Natural killer cell (primary cell): ENCODE results near the gene IGFBP7. TPM values are rescaled to one million over a fixed set of nuclear protein-coding genes. Genes with fewer than 3 reads are reported as not detected.
A peak's percentile ranks its signal among the peaks of the same experiment; 100 is the strongest.

ENCODE experiments used
- ATAC-seq, 3 donors: fragments of 150-1000 bp in 2 of 3; fragments of 200-7000 bp in 1 of 3; cut with Tn5 transposase; 1 replicate in 1 of 3; 2 replicates in 2 of 3; pipeline ENCODE4 v1.10.0; 2021; ENCODE audit warnings: mild to moderate bottlenecking in 2 of 3, moderate library complexity in 2 of 3
- DNase-seq, 2 donors: peaks; one replicate each; pipeline versions ENCODE4 v3.0.0 to v3.0.0-alpha.2; 2013 to 2021; ENCODE audit warnings: mixed read lengths in 1 of 2
- H3K27ac ChIP-seq: one replicate; pipeline ENCODE4 v1.5.1; 2013; ENCODE audit warnings: mild to moderate bottlenecking, low read length
- H3K27me3 ChIP-seq: one replicate; pipeline ENCODE4 v1.6.1; 2013; ENCODE audit warnings: low read length; ENCODE audit not compliant: control insufficient read depth, insufficient read depth
- H3K36me3 ChIP-seq: one replicate; pipeline ENCODE4 v1.6.1; 2013; ENCODE audit warnings: low read length; ENCODE audit not compliant: control insufficient read depth, insufficient read depth
- H3K4me1 ChIP-seq: one replicate; pipeline ENCODE4 v1.6.1; 2013; ENCODE audit warnings: low read length; ENCODE audit not compliant: control insufficient read depth, insufficient read depth
- H3K4me3 ChIP-seq: one replicate; pipeline ENCODE4 v1.5.1; 2013; ENCODE audit warnings: low read length
- H3K9me3 ChIP-seq: one replicate; pipeline ENCODE4 v1.6.1; 2013; ENCODE audit warnings: low read length; ENCODE audit not compliant: control insufficient read depth, insufficient read depth
- H3K27ac Mint-ChIP-seq, 2 donors: one replicate each; pipeline ENCODE4 v1.8.0; 2022; ENCODE audit warnings: mild to moderate bottlenecking in 2 of 2, mixed read lengths in 2 of 2, moderate library complexity in 1 of 2
- H3K27me3 Mint-ChIP-seq, 2 donors: one replicate each; pipeline ENCODE4 v1.8.0; 2022; ENCODE audit warnings: low read depth in 2 of 2, mixed read lengths in 2 of 2
- H3K36me3 Mint-ChIP-seq: one replicate; pipeline ENCODE4 v1.8.0; 2022; ENCODE audit warnings: mixed read lengths
- H3K4me1 Mint-ChIP-seq, 2 donors: one replicate each; pipeline ENCODE4 v1.8.0; 2022; ENCODE audit warnings: mixed read lengths in 2 of 2
- H3K4me3 Mint-ChIP-seq: one replicate; pipeline ENCODE4 v1.8.0; 2022; ENCODE audit warnings: mild to moderate bottlenecking, moderate library complexity, mixed read lengths
- H3K9me3 Mint-ChIP-seq, 2 donors: one replicate each; pipeline ENCODE4 v1.8.0; 2022; ENCODE audit warnings: mixed read lengths in 2 of 2
- WGBS: methylation state at CpG from one replicate; pipeline ENCODE4 v1.1.7; 2013; ENCODE audit warnings: missing lambda C conversion rate; ENCODE audit not compliant: insufficient coverage; 5-methylcytosine and 5-hydroxymethylcytosine counted together
- intact Hi-C: fragments of 100-400 bp; cut with micrococcal nuclease; formaldehyde crosslinking; loops from one replicate; pipeline ENCODE4 v1.14.2; 2022
- total RNA-seq, 4 donors: library from RNA; stranded (reverse); fragments of 120-200 nt in 1 of 4; gene quantifications; one replicate each; pipeline versions ENCODE4 v1.2.3 to v1.2.4, GENCODE V29; 2013 to 2022
- TF ChIP-seq, protein P1 (sequence below): fragments of 200-600 bp; IDR thresholded peaks from one replicate; pipeline ENCODE4 v1.8.0; 2022; ENCODE audit warnings: antibody characterized with exemption

Gene IGFBP7
- total RNA-seq, 3 donors from 2014 or later (not counting 1 experiment from before 2014, with no cell fraction given), result 88.8 to 107 (median 101) TPM

- no peaks in the 10 kb centered on the region for H3K36me3 ChIP-seq
- no peaks in the 10 kb centered on the region for H3K27me3 ChIP-seq
- H3K27ac ChIP-seq, result no peak overlapping the region
- ATAC-seq (no peak), DNase-seq (no peak)
- H3K36me3 Mint-ChIP-seq, result no peaks in the 10 kb centered on the region
- no peaks in the 10 kb centered on the region for H3K27me3 Mint-ChIP-seq
- H3K9me3 ChIP-seq, result no peaks in the 10 kb centered on the region
- intact Hi-C loops, result loop anchor here (5.0 kb wide), 1 partner anchor 138 kb away; the partner anchor contains the start of genes NOA1 and POLR2B
- no peak overlapping the region for H3K27ac Mint-ChIP-seq
- peaks cover 18% of the 10 kb centered on the region for H3K4me1 ChIP-seq
- no peak overlapping the region for H3K4me3 Mint-ChIP-seq
- no peaks in the 10 kb centered on the region for H3K9me3 Mint-ChIP-seq
- H3K4me3 ChIP-seq, result no peak overlapping the region
- TF ChIP-seq, protein P1, sequence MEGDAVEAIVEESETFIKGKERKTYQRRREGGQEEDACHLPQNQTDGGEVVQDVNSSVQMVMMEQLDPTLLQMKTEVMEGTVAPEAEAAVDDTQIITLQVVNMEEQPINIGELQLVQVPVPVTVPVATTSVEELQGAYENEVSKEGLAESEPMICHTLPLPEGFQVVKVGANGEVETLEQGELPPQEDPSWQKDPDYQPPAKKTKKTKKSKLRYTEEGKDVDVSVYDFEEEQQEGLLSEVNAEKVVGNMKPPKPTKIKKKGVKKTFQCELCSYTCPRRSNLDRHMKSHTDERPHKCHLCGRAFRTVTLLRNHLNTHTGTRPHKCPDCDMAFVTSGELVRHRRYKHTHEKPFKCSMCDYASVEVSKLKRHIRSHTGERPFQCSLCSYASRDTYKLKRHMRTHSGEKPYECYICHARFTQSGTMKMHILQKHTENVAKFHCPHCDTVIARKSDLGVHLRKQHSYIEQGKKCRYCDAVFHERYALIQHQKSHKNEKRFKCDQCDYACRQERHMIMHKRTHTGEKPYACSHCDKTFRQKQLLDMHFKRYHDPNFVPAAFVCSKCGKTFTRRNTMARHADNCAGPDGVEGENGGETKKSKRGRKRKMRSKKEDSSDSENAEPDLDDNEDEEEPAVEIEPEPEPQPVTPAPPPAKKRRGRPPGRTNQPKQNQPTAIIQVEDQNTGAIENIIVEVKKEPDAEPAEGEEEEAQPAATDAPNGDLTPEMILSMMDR, result no peak
- peaks cover 63 to 78% of the 10 kb centered on the region in 2 donors for H3K4me1 Mint-ChIP-seq
Observed at GRCh38 chr4:57114973-57115372, 4.8 kb upstream of the IGFBP7 start.

- Mint-ChIP-seq H3K9me3 (no peaks in the 10 kb centered on the region), H3K27me3 (no peaks in the 10 kb centered on the region), H3K36me3 (no peaks in the 10 kb centered on the region), H3K4me1 (peaks cover 67 to 77% of the 10 kb centered on the region in 2 donors), H3K4me3 (no peak overlapping the region), H3K27ac (no peak overlapping the region)
- Histone ChIP-seq H3K9me3 (no peaks in the 10 kb centered on the region), H3K4me1 (peaks cover 24% of the 10 kb centered on the region), H3K36me3 (no peaks in the 10 kb centered on the region), H3K27me3 (no peaks in the 10 kb centered on the region), H3K27ac (no peak overlapping the region), H3K4me3 (no peak overlapping the region)
- TF ChIP-seq, protein P1, result no peak
- no peak for ATAC-seq
- 96% methylated on average over 4 of the region's 6 CpGs for WGBS
- intact Hi-C loops, result loop anchor here (5.0 kb wide), 1 partner anchor 137 kb away; the partner anchor contains the start of genes NOA1 and POLR2B
- DNase-seq, result no peak
Observed at GRCh38 chr4:57113870-57114269, 3.7 kb upstream of the IGFBP7 start.

DNA sequence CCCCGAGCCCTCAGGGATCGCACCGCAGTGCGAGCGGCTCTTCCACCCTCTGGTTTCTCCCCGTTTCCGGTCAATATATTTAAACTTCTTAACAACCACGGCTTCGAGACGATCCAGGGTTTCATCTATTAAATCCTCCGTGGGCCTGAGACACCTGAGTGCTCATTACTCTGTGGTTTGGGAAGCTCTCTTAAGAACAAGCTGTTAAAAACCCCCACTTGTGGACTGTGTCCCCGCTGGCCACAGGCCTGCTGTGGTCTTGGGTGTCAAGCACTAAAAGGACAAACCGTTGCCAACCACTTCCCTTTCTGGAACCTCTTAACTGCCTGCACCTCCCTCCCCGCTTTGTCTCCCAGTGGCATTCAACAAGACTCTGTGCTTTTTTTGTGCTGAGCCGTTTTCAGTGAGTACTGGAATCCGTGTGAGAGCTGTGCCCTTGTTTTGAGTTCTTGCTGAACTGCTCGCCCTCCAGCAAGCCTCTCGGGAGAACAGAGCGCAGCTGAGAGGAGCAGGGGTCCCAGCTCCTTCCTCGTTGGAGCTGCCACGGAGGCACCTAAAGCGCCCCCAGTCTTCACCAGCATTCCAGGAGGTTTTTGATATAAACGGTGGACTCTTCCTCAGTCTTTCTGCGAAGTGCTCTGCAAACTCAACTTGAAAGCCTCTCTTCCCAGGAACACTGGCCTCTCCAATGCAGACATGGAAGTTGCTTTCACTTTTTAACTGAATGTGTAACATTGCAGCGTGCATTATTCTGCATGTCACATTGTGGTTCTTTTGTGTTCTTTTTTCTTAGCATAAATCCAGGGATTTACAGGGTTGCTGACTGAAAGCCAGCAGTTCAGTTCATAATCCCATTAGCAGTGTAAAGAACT is 691 bp upstream of the IGFBP7 start:
- Mint-ChIP-seq H3K4me1 (peaks cover 87% of the 10 kb centered on the region in 2 donors), H3K36me3 (no peaks in the 10 kb centered on the region), H3K9me3 (no peaks in the 10 kb centered on the region), H3K27ac (peak overlapping the region; percentile 91 to 97), H3K27me3 (no peaks in the 10 kb centered on the region), H3K4me3 (peak overlapping the region; percentile 98)
- no peaks in the 10 kb centered on the region for H3K36me3 ChIP-seq
- peak overlapping the region; percentile 74 for H3K27ac ChIP-seq
- intact Hi-C loops, result loop anchor here (5.0 kb wide), 1 partner anchor 134 kb away; the partner anchor contains the start of genes NOA1 and POLR2B
- WGBS, result 1% methylated on average over 25 of the region's 25 CpGs
- peak; percentile 34 to 62 (median 58) for ATAC-seq
- DNase-seq, result peak; percentile 23 to 42
- no peaks in the 10 kb centered on the region for H3K9me3 ChIP-seq
- peaks cover 39% of the 10 kb centered on the region for H3K4me1 ChIP-seq
- TF ChIP-seq, protein P1, result no peak
- H3K27me3 ChIP-seq, result no peaks in the 10 kb centered on the region
- peak overlapping the region; percentile 39 for H3K4me3 ChIP-seq
